NCI-H1436 (cell line): ENCODE measurements around the gene ZNF217.
"Not testable (repeated sequence)": the region's sequence is repeated elsewhere in the genome, so short reads cannot be mapped to it uniquely, and the experiment has no call there.

Experiments
- DNase-seq: peaks from one replicate; lab custom pipeline; 2025; lab: John Stamatoyannopoulos, UW

ZNF217 gene

GRCh38 chr20:53593466-53594007 is at the start of gene ZNF217:
TSS of gene ZNF217 (minus strand) at chr20:53593839. CDS start at chr20:53582826, 11,013 bp downstream.
- DNase-seq, result peak; percentile 31

- DNase-seq, result no peak
Observed at GRCh38 chr20:53643031-53643832, 49.6 kb upstream of the ZNF217 start.

- DNase-seq, result peak; percentile 46
Observed at GRCh38 chr20:53642196-53643030, 48.8 kb upstream of the ZNF217 start.

GRCh38 chr20:53639647-53640440 is 46.2 kb upstream of the ZNF217 start:
- no peak for DNase-seq

- DNase-seq, result no peak
Observed at GRCh38 chr20:53639128-53639527, 45.5 kb upstream of the ZNF217 start.

- DNase-seq, result not testable (repeated sequence)
Observed at GRCh38 chr20:53637310-53637709, 43.7 kb upstream of the ZNF217 start.

GRCh38 chr20:53636540-53637097 is 43.0 kb upstream of the ZNF217 start:
- DNase-seq, result no peak

- DNase-seq, result no peak
Observed at GRCh38 chr20:53635221-53635620, 41.6 kb upstream of the ZNF217 start.

- DNase-seq, result no peak
Observed at GRCh38 chr20:53631909-53632662, 38.4 kb upstream of the ZNF217 start.

- no peak for DNase-seq
Observed at GRCh38 chr20:53629436-53629835, 35.8 kb upstream of the ZNF217 start.

GRCh38 chr20:53628758-53629157 is 35.1 kb upstream of the ZNF217 start:
- DNase-seq, result not testable (repeated sequence)

- DNase-seq, result no peak
Observed at GRCh38 chr20:53628076-53628475, 34.4 kb upstream of the ZNF217 start.

GRCh38 chr20:53627001-53627400 is 33.4 kb upstream of the ZNF217 start:
- DNase-seq, result not testable (repeated sequence)

- no peak for DNase-seq
Observed at GRCh38 chr20:53626584-53626983, 32.9 kb upstream of the ZNF217 start.

- no peak for DNase-seq
Observed at GRCh38 chr20:53625311-53626129, 31.9 kb upstream of the ZNF217 start.

GRCh38 chr20:53624927-53625250 is 31.2 kb upstream of the ZNF217 start:
- not testable (repeated sequence) for DNase-seq

GRCh38 chr20:53623454-53624211 is 30.0 kb upstream of the ZNF217 start:
- peak; percentile 47 for DNase-seq

GRCh38 chr20:53623134-53623453 is 29.5 kb upstream of the ZNF217 start:
- no peak for DNase-seq
